ENCODE results near the gene ANAPC2. TPM values are rescaled to one million over a fixed set of nuclear protein-coding genes. Genes with fewer than 3 reads are reported as not detected.
A peak's percentile ranks its signal among the peaks of the same experiment; 100 is the strongest.

ANAPC2 gene
- total RNA-seq, 1 donor from 2014 or later: 71.7 TPM

DNA sequence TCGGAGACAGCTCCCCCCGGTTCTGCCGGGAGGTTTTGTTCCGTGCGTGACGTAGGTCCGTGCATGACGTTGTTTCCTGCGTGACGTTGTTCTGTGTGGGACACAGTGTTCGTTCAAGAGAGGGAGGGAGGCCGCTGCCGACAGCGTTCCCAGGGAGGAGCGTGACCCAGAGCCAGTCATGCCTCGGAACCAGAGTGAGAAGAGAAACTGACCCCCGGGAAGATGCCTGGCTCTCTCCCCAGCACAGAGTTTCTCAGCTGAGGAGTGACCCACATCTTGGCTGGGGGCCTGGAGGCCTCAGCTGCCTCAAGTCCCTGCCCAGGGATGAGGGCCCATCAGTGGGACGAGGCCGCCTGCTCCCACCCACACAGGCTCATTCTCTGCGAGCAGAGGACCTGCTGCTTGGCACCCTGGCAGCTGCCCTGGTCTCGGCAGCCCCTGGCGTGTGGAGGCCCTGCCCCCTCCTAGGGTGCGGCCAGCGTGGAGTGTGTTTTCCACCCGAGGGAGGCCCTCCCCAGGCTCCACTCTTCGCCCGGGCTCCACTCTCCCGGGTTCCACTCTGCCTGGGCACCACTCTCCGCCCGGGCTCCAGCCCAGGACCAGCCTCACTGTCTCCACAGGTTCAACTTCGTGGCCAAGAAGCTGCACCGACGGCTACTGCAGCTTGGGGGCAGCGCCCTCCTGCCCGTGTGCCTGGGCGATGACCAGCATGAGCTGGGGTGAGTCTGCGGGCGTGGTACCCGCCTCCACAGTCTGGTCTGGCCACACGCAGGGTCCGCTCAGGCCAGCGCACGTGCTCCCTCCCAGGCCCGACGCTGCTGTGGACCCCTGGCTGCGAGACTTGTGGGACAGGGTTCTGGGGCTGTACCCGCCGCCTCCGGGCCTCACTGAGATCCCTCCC, 25.1 kb upstream of the ANAPC2 start:
- TF ChIP-seq, protein P1, sequence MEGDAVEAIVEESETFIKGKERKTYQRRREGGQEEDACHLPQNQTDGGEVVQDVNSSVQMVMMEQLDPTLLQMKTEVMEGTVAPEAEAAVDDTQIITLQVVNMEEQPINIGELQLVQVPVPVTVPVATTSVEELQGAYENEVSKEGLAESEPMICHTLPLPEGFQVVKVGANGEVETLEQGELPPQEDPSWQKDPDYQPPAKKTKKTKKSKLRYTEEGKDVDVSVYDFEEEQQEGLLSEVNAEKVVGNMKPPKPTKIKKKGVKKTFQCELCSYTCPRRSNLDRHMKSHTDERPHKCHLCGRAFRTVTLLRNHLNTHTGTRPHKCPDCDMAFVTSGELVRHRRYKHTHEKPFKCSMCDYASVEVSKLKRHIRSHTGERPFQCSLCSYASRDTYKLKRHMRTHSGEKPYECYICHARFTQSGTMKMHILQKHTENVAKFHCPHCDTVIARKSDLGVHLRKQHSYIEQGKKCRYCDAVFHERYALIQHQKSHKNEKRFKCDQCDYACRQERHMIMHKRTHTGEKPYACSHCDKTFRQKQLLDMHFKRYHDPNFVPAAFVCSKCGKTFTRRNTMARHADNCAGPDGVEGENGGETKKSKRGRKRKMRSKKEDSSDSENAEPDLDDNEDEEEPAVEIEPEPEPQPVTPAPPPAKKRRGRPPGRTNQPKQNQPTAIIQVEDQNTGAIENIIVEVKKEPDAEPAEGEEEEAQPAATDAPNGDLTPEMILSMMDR (conservative IDR thresholded peaks at IDR 0.05): no peak
- H3K4me1 Mint-ChIP-seq: no peaks in the 10 kb centered on the region
- H3K9me3 Mint-ChIP-seq: no peaks in the 10 kb centered on the region
- no peak overlapping the region for H3K27ac Mint-ChIP-seq (ENCODE audit: unreplicated experiment)
- peaks cover 2% of the 10 kb centered on the region for H3K36me3 Mint-ChIP-seq (ENCODE audit: low read depth)
- H3K27me3 Mint-ChIP-seq (ENCODE audit: low read depth): no peaks in the 10 kb centered on the region
- DNase-seq (ENCODE audit: low read depth, low spot score): no peak
- H3K4me3 Mint-ChIP-seq: peak overlapping the region; percentile 11

DNA sequence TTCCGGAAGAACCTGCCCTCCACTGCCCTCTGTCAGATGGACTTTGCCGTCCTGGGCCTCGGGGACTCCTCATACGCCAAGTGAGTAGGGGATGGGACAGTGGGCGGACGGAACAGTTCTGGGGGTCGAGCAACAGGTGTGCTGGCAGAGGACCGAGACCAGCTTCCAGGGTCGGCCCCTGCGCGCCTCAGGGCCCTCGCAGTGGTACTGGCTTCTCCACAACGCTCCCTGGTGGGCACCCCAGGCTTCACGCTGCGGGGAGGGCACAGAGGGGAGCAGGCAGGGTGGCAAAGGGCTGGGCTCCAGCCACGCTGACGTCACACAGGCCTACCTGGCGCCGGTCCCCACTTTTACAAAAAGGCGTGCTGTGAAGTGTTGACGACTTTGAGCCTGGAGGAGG, 24.2 kb upstream of the ANAPC2 start:
- no peak overlapping the region for H3K27ac Mint-ChIP-seq (ENCODE audit: unreplicated experiment)
- H3K4me3 Mint-ChIP-seq: no peak overlapping the region
- peaks cover 4% of the 10 kb centered on the region for H3K36me3 Mint-ChIP-seq (ENCODE audit: low read depth)
- peaks cover 1% of the 10 kb centered on the region for H3K4me1 Mint-ChIP-seq
- DNase-seq (ENCODE audit: low read depth, low spot score): no peak
- TF ChIP-seq, protein P1 (conservative IDR thresholded peaks at IDR 0.05): no peak
- H3K9me3 Mint-ChIP-seq: no peaks in the 10 kb centered on the region
- H3K27me3 Mint-ChIP-seq (ENCODE audit: low read depth): no peaks in the 10 kb centered on the region

DNA sequence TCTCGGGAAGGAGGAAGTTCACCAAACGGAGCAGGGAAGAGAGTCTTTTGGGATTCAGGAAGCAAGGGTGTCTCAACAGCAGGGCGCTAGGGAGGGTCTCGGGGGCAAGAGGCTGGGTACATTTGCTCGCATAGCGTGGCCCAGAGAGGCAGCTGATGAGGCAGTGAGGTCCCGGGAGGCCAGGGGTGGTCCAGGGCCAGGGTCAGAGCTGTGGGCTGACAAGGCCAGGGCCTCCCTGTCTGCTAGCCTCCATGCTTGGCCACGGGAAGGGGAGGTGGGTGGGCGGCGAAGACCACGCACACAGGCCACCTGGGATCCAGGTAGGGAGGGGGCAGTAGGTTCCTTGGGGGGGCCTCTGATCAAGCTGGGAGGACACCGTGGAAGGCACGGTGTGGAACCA, 23.2 kb upstream of the ANAPC2 start:
- no peak overlapping the region for H3K27ac Mint-ChIP-seq (ENCODE audit: unreplicated experiment)
- no peak for DNase-seq (ENCODE audit: low read depth, low spot score)
- no peak overlapping the region for H3K4me3 Mint-ChIP-seq
- H3K27me3 Mint-ChIP-seq (ENCODE audit: low read depth): no peaks in the 10 kb centered on the region
- TF ChIP-seq, protein P1 (conservative IDR thresholded peaks at IDR 0.05): no peak
- H3K36me3 Mint-ChIP-seq (ENCODE audit: low read depth): peaks cover 9% of the 10 kb centered on the region
- H3K4me1 Mint-ChIP-seq: peaks cover 11% of the 10 kb centered on the region
- no peaks in the 10 kb centered on the region for H3K9me3 Mint-ChIP-seq

DNA sequence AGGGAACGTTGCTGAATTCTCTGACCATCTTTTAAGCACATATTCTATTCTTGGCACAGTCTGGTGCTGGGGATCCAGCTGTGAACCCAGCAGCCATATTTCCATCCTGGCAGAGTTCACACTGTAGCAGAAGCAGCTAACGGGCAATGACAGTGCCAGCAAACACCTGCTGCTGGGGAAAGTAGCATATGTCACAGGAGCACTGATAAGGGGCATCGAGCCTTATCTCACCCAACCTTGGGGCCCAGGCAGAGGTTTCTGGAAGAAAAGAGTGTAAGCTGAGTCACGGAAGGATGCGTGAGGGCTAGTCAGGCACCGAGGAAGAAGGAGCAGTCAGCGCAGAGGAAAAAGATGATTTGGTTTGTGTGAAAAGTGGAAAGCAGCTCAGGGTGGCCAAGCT, 18.2 kb upstream of the ANAPC2 start:
- TF ChIP-seq, protein P1 (conservative IDR thresholded peaks at IDR 0.05): no peak
- H3K27ac Mint-ChIP-seq (ENCODE audit: unreplicated experiment): peak overlapping the region; percentile 94
- no peaks in the 10 kb centered on the region for H3K9me3 Mint-ChIP-seq
- H3K4me1 Mint-ChIP-seq: peaks cover 38% of the 10 kb centered on the region
- no peaks in the 10 kb centered on the region for H3K27me3 Mint-ChIP-seq (ENCODE audit: low read depth)
- H3K4me3 Mint-ChIP-seq: peak overlapping the region; percentile 94
- H3K36me3 Mint-ChIP-seq (ENCODE audit: low read depth): peaks cover 7% of the 10 kb centered on the region
- no peak for DNase-seq (ENCODE audit: low read depth, low spot score)

DNA sequence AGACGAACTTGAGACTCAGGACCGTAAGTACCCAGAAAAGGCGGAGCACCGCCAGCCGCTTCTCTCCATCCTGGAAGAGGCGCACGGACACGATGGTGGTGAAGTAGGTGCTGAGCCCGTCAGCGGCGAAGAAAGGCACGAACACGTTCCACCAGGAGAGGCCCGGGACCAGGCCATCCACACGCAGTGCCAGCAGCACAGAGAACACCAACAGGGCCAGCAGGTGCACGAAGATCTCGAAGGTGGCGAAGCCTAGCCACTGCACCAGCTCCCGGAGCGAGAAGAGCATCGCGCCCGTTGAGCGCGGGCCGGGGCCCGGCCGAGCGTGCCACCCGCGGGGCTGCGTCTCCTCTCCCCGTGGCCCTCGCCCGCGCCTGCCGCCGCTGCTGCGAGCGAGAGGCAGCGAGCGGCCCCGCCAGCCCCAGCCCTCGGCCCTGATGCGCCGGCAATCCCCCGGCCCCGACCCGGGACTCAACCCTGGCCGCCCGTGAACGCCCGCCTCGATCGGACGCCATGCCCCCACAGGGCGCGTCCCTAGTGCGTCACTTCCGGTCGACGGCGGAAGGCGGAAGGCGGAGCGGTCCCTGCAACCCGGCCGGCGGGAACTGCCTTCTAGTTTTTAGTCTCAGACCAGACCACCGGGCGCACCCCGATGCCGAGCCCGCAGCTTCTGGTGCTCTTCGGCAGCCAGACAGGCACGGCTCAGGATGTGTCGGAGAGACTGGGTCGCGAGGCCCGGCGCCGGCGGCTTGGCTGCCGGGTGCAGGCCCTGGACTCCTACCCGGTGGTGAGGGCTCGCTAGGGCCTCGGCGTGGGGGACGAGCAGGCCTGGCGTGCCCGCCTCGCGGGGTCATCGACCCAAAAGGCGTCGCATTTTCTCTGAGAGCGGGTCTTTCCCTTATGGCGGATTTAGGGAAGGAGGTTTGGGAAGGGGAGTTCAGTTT, 17.0 kb upstream of the ANAPC2 start, which contains the start of the genes NDOR1 and TMEM203:
Gene NDOR1, plus strand, starts transcription at position 575 of the 944 bp plus-strand sequence. Its CDS starts 78 bp downstream, at position 653.
Gene TMEM203, minus strand, starts transcription at position 523 of the 944 bp plus-strand sequence. Its CDS starts 234 bp downstream, at position 289.
- Mint-ChIP-seq H3K27ac (ENCODE audit: unreplicated experiment) (peak within 1 kb of the TSS; percentile 94), H3K4me1 (peaks cover 42% of the 10 kb centered on the region), H3K9me3 (no peaks in the 10 kb centered on the region), H3K36me3 (ENCODE audit: low read depth) (peaks cover 7% of the 10 kb centered on the region), H3K27me3 (ENCODE audit: low read depth) (no peaks in the 10 kb centered on the region), H3K4me3 (peak within 1 kb of the TSS; percentile 94)
- TF ChIP-seq, protein P1 (conservative IDR thresholded peaks at IDR 0.05): no peak
- DNase-seq (ENCODE audit: low read depth, low spot score): peak; percentile 92

Data from neural crest cell (in vitro differentiated cells).